Activated T-cell treated with anti-CD3 and anti-CD28 coated beads for 48 hours (primary cell): Measurements from ENCODE around the gene IL24.

Experiments used
- DNase-seq: peaks from one replicate; pipeline ENCODE4 v3.0.0-alpha.2; 2020; ENCODE audit warnings: low read depth

IL24 gene

DNA sequence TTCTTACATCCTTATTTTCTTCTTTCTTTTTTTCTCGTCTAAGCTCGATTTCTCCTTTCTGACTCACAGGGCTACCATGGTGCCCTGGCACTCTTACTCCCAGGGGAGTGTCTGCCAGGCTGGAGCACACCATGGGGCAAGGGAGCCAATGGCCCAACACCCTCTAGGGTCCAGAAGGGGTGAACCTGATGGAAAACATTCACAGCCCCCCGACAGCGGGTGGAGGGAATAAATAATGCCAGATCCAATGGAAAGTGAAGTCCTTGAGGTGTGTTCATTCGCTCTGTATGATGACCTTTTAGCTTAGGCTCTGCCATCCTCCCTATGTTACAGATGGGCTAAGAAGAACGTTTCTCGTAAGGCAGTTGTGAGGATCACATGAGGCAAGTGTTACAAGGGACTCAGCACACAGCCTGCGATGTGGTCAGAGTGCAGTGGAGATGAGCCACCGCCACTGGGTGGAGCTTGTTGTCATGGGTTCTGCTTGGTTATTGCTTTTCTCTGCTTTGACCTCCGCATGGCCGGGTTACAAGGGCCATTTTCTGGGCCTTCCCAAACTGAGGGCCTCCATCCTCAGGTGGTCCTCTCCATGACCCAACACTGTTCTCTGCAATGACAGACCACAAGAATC lies 28.0 kb downstream of the IL24 start:
- peak; percentile 53 for DNase-seq

GRCh38 chr1:206926286-206926685 lies 29.0 kb downstream of the IL24 start:
- DNase-seq: no peak

GRCh38 chr1:206929524-206929923 lies 32.3 kb downstream of the IL24 start:
- DNase-seq: no peak

DNA sequence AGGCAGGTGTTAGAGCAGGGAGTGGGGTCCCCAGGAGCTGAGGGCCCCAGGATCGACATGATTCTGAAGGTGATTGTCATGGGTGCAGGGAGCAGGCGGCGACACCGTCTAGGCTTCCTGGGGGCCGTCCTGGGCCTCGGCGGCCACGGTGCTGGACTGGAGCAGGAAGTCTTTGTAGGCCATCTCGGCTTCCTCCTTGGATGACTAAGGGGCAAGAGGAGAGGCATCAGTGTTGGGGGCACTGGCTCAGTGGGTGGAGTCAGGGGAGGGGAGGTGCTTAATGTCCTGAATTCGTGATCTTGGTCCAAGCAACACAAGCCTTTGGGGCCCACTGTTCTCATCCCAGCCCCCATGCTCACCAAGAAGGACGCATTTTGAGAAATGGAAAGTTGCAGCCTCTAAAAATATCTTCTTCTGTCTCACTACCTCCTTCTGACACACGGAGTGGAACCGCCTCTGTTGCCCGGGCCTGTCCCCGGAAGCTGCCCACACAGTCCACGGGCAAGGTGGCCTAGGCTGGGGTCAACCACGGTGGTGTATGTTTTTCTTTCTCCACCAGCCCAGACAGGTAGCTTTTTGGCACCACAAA lies 33.1 kb downstream of the IL24 start:
- peak; percentile 47 for DNase-seq

GRCh38 chr1:206931709-206932108 lies 34.5 kb downstream of the IL24 start:
- no peak for DNase-seq

GRCh38 chr1:206932177-206932576 lies 34.9 kb downstream of the IL24 start:
- DNase-seq: no peak

DNA sequence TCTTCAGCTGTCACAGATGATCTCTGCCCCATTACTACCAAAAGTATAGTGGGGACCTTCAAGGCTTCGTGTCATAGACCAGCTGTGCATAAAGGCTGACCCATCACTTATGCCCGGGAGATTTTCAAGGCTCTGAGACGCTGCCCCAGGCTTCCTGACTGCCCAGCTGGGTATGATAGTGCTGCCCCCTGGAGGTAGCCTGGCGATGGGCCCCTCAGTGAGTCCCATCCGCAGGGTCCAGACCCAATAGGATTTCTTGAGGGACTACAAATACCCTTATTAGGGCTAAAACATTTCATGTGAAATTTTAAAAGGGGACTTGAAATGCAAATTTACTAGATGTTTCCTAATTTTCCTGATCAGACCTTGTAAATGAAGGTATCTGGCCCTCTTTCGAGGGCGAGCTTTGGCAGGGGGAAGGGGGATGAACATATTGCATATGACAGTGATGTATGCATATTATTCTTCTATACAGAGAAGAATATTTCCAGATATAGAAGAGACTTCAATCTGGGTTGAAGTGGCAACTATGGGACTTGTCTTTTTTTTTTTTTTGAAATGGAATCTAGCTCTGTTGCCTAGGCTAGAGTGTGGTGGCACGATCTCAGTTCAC lies 36.2 kb downstream of the IL24 start:
- DNase-seq: peak; percentile 49

- DNase-seq: peak; percentile 65
These were observed 38.3 kb downstream of the IL24 start for GRCh38 chr1:206935491-206936067.

DNA sequence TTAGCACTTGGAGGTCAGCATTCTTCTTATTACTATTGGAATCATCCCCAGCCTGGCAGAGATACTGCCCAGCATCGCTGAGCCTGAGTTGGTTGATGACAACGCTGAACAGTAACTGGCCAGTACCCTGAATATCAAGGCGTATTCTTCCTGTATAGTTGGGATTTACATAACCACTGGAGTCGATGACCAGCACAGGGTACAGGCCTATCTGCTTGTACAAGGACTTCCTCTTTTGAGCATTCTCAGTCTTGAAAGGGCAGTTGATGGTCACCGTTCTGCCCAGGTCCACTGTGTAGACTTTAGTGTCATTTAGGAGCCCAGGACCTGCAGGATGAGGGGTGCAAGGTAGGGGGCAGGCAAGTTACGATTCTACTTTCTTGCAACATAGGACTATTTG lies 40.2 kb downstream of the IL24 start:
- DNase-seq: no peak

DNA sequence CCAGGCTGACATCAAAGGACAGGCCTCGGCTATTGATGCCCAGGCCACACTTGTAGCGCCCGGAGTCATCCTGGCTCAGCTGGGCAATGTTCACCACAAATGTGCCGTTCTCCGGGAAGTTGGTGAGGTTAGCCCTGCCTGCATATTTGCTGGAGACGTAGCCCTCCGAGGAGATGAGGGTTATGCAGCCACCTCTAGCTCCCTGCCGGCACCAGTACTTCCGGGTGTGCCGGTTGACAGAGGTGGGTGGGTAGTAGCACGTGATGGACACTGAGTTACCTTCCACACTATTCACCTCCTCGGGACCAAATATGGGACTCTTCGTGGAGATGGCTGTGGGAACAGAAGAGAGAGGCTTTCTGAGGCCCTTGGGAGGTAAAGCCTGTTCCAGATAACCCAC lies 41.9 kb downstream of the IL24 start:
- DNase-seq: no peak

- DNase-seq: no peak
These were observed 42.8 kb downstream of the IL24 start for GRCh38 chr1:206939841-206940587.

GRCh38 chr1:206940588-206940936 lies 43.3 kb downstream of the IL24 start:
- no peak for DNase-seq

- DNase-seq: no peak
These were observed 44.6 kb downstream of the IL24 start for GRCh38 chr1:206941766-206942418.

DNA sequence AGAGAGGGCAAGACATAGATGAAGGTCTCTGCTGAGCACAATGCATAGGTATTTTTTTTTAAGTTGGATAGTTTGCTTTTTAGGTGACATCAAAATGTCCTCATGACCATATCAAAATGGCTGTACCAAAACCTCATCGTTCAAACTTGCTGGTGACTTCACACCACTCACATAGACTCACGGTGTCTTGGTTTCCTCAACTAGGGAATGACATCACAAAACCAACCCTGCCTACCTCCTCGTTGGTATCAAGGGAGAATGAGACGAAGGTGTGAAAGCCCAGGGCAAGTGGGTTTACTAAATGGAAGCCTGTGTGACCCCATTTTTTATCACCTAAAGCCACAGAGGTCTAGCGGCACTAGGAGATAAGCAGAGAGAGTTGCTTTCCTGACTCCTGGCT lies 47.5 kb downstream of the IL24 start:
- DNase-seq: no peak

- DNase-seq: no peak
These were observed 48.5 kb downstream of the IL24 start for GRCh38 chr1:206945779-206946178.

- no peak for DNase-seq
These were observed 49.0 kb downstream of the IL24 start, which contains the start of gene PIGR for GRCh38 chr1:206946261-206946660. Gene PIGR (minus strand): TSS chr1:206946466. CDS start chr1:206940531, 5,935 bp downstream.

GRCh38 chr1:206947255-206947654 lies 50.0 kb downstream of the IL24 start:
- no peak for DNase-seq

- DNase-seq: no peak
These were observed 52.0 kb downstream of the IL24 start for GRCh38 chr1:206949208-206949607.

GRCh38 chr1:206949641-206950040 lies 52.4 kb downstream of the IL24 start:
- DNase-seq: no peak

- DNase-seq: no peak
These were observed 54.3 kb downstream of the IL24 start for GRCh38 chr1:206951318-206952100.

- DNase-seq: no peak
These were observed 54.9 kb downstream of the IL24 start for GRCh38 chr1:206952171-206952570.
